Smooth muscle cell (in vitro differentiated cells): ENCODE measurements around the gene SPAG4. TPM values are rescaled to one million over a fixed set of nuclear protein-coding genes. Genes with fewer than 3 reads are reported as not detected.

Source experiments
- DNase-seq: peaks from one replicate; lab custom pipeline; 2025; ENCODE audit not compliant: unreplicated experiment; lab: John Stamatoyannopoulos, UW
- H2AFZ ChIP-seq: fragments of 200-600 bp; sonication (generic); 2 replicates; pipeline ENCODE4 v1.6.0; 2016; ENCODE audit warnings: antibody characterized with exemption, low read depth, mild to moderate bottlenecking
- H3F3A ChIP-seq: fragments of 200-600 bp; sonication (generic); 2 replicates; pipeline ENCODE4 v1.6.0; 2017; ENCODE audit warnings: antibody characterized with exemption, low read depth
- H3K27ac ChIP-seq: fragments of 200-600 bp; sonication (generic); 2 replicates; pipeline ENCODE4 v1.5.1; 2016; ENCODE audit warnings: low read depth, mild to moderate bottlenecking
- H3K27me3 ChIP-seq: fragments of 200-600 bp; sonication (generic); 2 replicates; pipeline ENCODE4 v1.6.1; 2016; ENCODE audit warnings: low read depth, mild to moderate bottlenecking
- H3K36me3 ChIP-seq: fragments of 200-600 bp; sonication (generic); 2 replicates; pipeline ENCODE4 v1.5.1; 2016; ENCODE audit warnings: low read depth
- H3K4me1 ChIP-seq: fragments of 200-600 bp; sonication (generic); 2 replicates; pipeline ENCODE4 v1.5.1; 2016; ENCODE audit warnings: low read depth
- H3K4me2 ChIP-seq: fragments of 200-600 bp; sonication (generic); 2 replicates; pipeline ENCODE4 v1.6.0; 2016; ENCODE audit warnings: mild to moderate bottlenecking
- H3K4me3 ChIP-seq: fragments of 200-600 bp; sonication (generic); 2 replicates; pipeline ENCODE4 v1.5.1; 2016; ENCODE audit warnings: mild to moderate bottlenecking
- H3K79me2 ChIP-seq: fragments of 200-600 bp; sonication (generic); 2 replicates; pipeline ENCODE4 v1.6.0; 2016; ENCODE audit warnings: low read depth, mild to moderate bottlenecking
- H3K9ac ChIP-seq: fragments of 200-600 bp; sonication (generic); 2 replicates; pipeline ENCODE4 v1.6.0; 2016; ENCODE audit warnings: low read depth
- H3K9me3 ChIP-seq: fragments of 200-600 bp; sonication (generic); replicated peaks from 2 replicates; pipeline ENCODE4 v1.5.1; 2016; ENCODE audit warnings: low read depth
- H4K20me1 ChIP-seq: fragments of 200-600 bp; sonication (generic); 2 replicates; pipeline ENCODE4 v1.6.0; 2016; ENCODE audit warnings: low read depth
- CTCF ChIP-seq: fragments of 200-600 bp; sonication (generic); IDR thresholded peaks from 2 replicates; pipeline ENCODE4 v1.5.1; 2017; ENCODE audit warnings: borderline replicate concordance, mild to moderate bottlenecking, antibody characterized with exemption; ENCODE audit not compliant: insufficient read depth, poor library complexity, severe bottlenecking
- WGBS: methylation state at CpG from one replicate; pipeline ENCODE4 v1.1.7; 2016; ENCODE audit warnings: low lambda C conversion rate; 5-methylcytosine and 5-hydroxymethylcytosine counted together
- polyA plus RNA-seq: library from polyadenylated mRNA; unstranded; fragments of >200 nt; fragmentation: Nextera tagmentation; extraction: Ambion mirVana; gene quantifications from 2 replicates; pipeline ENCODE4 v1.2.1, GENCODE V29; 2016
- total RNA-seq: library from RNA; depleted of rRNA; stranded (reverse); fragments of >200 nt; gene quantifications from 2 replicates; pipeline ENCODE4 v1.2.3, GENCODE V29; 2014

SPAG4 gene
- total and polyA plus RNA-seq, 2 experiments from 2014 or later = 9.3 to 27.6 TPM

GRCh38 chr20:35627121-35627520, 11.5 kb downstream of the SPAG4 start:
- no peak for DNase-seq
- H4K20me1 ChIP-seq = peaks cover 31% of the 10 kb centered on the region
- no peaks in the 10 kb centered on the region for H3K79me2 ChIP-seq
- peaks cover 1% of the 10 kb centered on the region for H3F3A ChIP-seq
- H3K4me3 ChIP-seq = no peak overlapping the region
- H3K36me3 ChIP-seq = peaks cover 10% of the 10 kb centered on the region
- no peak overlapping the region for H3K9ac ChIP-seq
- no peaks in the 10 kb centered on the region for H3K4me1 ChIP-seq
- H2AFZ ChIP-seq = no peak overlapping the region
- no peak for TF ChIP-seq CTCF
- no peak overlapping the region for H3K4me2 ChIP-seq
- H3K27me3 ChIP-seq = no peaks in the 10 kb centered on the region
- H3K9me3 ChIP-seq = no peaks in the 10 kb centered on the region
- H3K27ac ChIP-seq = no peak overlapping the region
- 95% methylated on average over 8 of the region's 8 CpGs for WGBS

DNA sequence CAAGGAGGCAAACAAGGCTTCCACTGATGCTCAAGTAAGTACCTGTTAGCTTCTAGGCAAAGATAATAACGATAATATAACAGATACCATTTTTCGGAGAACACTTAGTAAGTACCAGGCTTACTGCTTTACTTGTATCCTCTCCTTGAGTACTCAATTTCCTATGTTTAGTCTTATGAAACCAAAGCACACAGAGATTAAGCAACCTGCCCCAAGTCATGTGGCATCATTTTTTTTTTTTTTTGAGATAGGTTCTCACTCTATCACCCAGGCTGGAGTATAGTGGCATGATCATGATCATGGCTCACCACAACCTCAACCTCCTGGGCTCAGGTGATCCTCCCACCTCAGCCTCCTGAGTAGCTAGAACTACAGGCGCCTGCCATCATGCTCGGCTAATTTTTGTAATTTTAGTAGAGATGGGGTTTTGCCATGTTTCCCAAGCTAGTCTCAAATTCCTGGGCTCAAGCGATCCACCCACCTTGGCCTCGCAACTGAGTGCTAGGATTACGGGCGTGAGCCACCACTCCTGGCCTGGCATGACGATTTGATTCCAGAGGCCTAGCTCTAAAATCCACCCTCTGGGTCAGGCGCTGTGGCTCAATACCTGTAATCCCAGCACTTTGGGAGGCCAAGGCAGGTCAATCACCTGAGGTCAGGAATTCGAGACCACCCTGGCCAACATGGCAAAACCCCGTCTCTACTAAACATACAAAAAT, 14.0 kb downstream of the SPAG4 start:
- no peak overlapping the region for H2AFZ ChIP-seq
- no peaks in the 10 kb centered on the region for H3K4me1 ChIP-seq
- H4K20me1 ChIP-seq = peaks cover 54% of the 10 kb centered on the region
- H3K36me3 ChIP-seq = peaks cover 10% of the 10 kb centered on the region
- H3K9ac ChIP-seq = no peak overlapping the region
- no peak overlapping the region for H3K4me2 ChIP-seq
- peaks cover 5% of the 10 kb centered on the region for H3K79me2 ChIP-seq
- no peak for TF ChIP-seq CTCF
- H3K9me3 ChIP-seq = no peaks in the 10 kb centered on the region
- H3F3A ChIP-seq = no peaks in the 10 kb centered on the region
- 97% methylated on average over 12 of the region's 12 CpGs for WGBS
- DNase-seq = no peak
- no peak overlapping the region for H3K4me3 ChIP-seq
- no peaks in the 10 kb centered on the region for H3K27me3 ChIP-seq
- no peak overlapping the region for H3K27ac ChIP-seq

GRCh38 chr20:35630636-35631035, 15.0 kb downstream of the SPAG4 start:
- 100% methylated on average over 4 of the region's 4 CpGs for WGBS
- Histone ChIP-seq H4K20me1 (peaks cover 64% of the 10 kb centered on the region), H3K27ac (no peak overlapping the region), H3K9ac (no peak overlapping the region), H3K27me3 (no peaks in the 10 kb centered on the region), H2AFZ (no peak overlapping the region), H3K9me3 (no peaks in the 10 kb centered on the region), H3K4me3 (no peak overlapping the region), H3K79me2 (peaks cover 16% of the 10 kb centered on the region), H3F3A (no peaks in the 10 kb centered on the region), H3K36me3 (peaks cover 10% of the 10 kb centered on the region), H3K4me2 (no peak overlapping the region), H3K4me1 (no peaks in the 10 kb centered on the region)
- no peak for TF ChIP-seq CTCF
- no peak for DNase-seq
